DMS 273 (cell line): Measurements from ENCODE around the gene CNGB1.
A peak's percentile ranks its signal among the peaks of the same experiment; 100 is the strongest.
"Not testable (repeated sequence)": the region's sequence is repeated elsewhere in the genome, so short reads cannot be mapped to it uniquely, and the experiment has no call there.

Experiments
- DNase-seq: peaks from one replicate; lab custom pipeline; 2025; ENCODE audit not compliant: unreplicated experiment; lab: John Stamatoyannopoulos, UW

The CNGB1 gene

GRCh38 chr16:57997528-57998265 lies 26.8 kb upstream of the CNGB1 start:
- DNase-seq, result no peak

- no peak for DNase-seq
Observed at GRCh38 chr16:57997176-57997527, 26.2 kb upstream of the CNGB1 start.

DNA sequence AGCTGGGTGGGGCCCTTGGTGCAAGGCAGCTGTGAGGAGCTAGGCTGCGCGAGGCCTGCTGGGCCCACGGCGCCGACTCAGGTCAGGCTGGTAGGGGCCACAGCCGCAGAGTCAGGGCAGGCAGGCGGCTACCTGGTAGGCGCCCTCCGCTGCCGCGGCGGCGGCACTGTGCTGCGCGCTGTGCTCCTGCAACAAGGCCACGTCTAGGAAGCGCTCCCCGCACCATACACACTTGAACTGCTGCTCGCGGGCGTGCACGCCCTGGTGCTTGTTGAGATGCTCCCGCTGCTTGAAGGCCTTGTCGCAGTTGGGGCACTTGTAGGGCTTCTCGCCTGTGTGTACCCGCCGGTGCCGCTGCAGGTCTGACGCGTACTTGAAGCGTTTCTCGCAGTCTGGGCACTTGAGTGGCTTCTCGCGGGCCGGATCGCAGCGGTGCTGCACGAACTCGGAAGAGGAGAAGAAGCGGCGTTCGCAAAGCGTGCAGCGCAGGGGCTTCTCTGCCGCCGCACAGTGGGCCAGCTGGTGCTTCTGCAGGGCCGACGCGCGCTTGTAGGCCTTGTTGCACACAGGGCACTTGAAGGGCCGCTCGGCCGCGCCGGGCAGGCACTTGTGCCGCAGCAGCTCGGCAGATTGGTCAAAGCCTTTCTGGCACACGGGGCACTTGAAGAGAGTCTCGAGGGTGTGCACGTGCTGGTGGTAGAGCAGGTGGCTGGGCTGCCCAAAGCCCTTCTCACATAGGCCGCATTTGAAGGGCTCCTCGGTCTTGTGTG lies 25.7 kb upstream of the CNGB1 start:
- DNase-seq, result no peak

DNA sequence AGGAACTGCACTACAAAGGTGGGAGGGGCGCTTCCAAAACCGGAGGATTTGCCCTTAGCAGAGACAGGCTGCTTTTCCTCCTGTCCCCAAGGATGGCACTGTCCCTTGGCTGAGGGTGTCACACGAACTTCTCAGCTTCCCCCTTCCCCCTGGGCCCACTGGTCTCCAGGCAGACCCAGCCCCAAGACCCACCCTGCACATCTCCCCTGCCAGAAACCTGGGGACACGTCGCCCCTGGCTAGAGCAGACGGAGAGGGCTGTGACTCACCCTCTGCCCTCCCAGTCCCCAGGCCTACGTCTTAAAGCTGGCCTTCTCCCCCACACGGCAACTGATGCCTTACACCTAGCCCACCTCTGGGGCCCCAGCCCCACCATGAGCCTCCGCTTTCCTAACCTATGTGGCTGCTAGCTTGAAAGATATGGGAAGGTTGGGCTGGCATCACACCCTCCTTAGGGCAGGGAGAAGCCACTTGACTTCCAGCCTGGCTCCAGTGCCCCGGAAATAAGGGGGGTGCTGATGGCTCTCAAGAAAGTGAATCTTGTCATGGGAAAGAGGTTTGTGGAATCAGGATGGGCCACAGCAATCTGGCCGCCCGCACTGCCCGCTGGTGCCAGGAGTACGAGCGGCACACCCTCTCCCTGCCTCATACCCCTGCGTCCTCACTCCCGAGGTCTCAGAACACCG lies 24.9 kb upstream of the CNGB1 start:
- no peak for DNase-seq

DNA sequence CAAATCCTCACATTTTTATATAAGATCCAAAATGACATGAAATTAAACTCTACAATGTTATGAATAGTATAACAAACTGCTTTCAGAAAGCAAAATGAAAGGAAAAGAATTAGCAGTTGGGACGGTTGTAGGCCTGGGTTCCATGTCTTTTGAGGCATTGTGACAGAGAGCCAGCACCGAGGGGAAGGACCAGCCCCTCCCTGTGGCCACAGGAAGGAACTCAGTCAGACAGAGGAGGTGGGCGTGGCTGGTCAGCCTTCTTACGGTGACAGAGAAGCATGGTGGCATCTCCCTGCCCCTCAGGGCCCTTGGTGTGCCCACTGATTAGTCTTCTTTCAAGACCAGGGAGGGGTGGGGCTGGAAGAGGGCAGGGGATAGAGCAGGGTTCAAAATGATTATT lies 23.9 kb upstream of the CNGB1 start:
- DNase-seq, result peak; percentile 74

DNA sequence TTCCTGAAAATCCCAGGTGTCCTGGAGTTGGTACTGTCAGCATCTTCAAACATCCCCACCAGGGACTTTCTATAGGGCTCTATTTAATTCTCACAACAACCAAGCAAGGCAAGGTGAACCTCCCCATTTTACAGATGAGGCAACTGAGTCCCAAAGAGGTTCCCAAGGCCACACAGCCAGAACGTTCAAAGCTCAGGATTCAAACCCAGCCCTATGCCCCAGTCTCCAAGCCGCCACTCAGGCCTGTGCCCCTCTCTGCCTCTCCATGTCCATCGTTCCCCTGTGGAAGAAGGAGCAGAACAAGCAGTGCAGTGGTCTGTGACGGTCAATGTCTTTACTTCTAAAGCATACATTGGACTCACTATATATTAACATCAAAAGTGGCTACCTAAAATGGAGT lies 23.4 kb upstream of the CNGB1 start:
- DNase-seq, result no peak

GRCh38 chr16:57993897-57994296 lies 23.0 kb upstream of the CNGB1 start:
- no peak for DNase-seq

- DNase-seq, result peak; percentile 57
Observed at GRCh38 chr16:57993438-57993837, 22.5 kb upstream of the CNGB1 start.

DNA sequence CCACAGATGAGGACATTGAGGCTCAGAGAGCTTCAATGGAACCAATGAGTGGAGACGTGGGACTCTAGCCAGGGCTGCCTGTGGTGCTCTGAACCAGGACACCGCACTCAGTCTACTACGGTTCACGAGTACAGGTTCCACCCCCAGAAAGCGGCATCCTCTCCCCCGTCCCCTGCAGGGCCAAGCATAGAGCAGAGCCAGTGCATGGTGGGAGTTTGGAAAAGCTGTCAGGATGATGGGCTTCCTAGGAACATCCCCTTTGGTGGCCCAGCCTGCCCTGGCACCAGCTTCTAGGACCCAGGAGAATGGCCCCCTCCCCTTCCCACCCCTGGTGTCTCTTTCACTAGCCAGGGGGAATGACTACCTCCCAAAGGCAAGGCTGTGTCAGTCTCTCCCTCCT lies 21.2 kb upstream of the CNGB1 start:
- DNase-seq, result no peak

DNA sequence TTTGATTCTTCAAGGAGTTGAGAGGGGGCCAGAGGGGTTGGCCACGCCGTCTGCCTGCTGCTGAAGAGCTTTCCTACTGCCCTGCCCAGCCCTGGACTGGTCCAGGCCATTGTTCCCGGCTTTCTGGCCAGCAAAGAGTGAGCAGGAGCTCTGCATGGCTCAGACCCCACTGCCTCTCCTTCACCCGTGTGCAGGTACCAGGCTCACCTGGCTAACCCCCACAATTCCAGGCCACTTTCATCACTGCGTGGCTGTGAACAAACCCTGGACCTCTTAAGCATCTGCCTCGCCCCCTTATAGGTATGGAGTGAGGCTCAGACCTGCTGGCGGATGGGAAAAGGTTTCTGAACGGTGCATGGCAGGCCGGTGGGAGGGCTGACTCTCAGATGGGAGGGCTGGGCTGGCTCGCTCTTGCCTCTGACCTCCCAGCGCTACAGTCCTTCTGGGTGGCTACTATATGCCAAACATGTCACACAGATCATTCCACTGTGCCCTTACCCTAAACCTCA lies 20.7 kb upstream of the CNGB1 start:
- DNase-seq, result no peak

GRCh38 chr16:57988929-57989328 lies 18.0 kb upstream of the CNGB1 start:
- peak; percentile 92 for DNase-seq

DNA sequence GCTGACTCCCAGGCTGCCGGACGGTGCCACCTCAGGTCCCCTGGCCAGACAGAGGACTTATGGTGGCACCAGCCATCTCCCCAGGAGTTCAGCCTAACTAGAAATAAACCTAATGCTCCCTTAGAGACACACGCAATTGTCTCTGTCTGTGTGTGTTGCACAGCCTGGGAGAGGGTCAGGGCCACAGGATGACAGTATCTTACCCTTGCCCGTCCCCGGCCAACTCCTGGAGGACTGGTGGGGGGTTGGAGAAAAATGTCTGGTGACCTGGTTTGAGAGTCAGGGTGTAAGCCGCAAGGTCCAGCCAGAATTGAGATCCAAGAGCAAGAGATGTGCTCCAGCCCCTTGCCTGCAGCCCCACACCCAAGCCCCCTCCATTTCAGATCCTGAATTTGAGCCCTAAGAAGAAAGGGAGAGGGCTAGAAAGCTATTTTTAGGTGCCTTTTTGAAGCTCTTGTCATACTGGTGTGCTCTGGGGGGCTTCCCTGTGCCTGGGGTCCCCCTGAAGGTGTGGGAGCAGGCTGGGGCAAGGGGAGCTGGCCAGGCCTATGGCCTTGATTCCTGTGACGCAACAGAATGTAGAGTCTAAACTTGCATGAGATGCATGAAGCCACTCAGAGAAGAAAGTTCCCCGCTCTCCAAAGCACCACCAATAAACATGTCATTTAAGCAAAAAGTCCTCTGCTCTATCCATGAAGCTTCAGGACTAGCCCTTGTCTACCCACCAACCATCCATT lies 16.7 kb upstream of the CNGB1 start:
- no peak for DNase-seq

DNA sequence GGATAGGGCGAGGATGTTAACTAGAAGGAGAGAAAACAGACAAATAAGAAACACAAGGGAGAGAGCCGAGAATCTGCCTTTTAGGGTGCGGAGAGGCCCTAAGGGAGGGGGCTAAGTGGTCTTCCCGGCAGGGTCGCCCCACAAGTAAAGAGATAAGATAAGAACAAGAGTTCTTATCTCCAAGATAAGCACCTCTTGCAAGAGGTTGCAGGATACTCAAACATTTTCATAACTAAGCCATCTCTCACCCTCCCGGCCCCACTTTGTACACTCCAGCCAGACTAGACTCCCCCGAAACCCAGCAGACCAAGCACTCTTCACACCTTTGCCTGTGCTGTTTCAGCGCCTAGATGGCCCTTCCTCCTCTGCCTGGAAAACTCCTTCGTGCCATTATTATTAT lies 15.3 kb upstream of the CNGB1 start:
- DNase-seq, result no peak

DNA sequence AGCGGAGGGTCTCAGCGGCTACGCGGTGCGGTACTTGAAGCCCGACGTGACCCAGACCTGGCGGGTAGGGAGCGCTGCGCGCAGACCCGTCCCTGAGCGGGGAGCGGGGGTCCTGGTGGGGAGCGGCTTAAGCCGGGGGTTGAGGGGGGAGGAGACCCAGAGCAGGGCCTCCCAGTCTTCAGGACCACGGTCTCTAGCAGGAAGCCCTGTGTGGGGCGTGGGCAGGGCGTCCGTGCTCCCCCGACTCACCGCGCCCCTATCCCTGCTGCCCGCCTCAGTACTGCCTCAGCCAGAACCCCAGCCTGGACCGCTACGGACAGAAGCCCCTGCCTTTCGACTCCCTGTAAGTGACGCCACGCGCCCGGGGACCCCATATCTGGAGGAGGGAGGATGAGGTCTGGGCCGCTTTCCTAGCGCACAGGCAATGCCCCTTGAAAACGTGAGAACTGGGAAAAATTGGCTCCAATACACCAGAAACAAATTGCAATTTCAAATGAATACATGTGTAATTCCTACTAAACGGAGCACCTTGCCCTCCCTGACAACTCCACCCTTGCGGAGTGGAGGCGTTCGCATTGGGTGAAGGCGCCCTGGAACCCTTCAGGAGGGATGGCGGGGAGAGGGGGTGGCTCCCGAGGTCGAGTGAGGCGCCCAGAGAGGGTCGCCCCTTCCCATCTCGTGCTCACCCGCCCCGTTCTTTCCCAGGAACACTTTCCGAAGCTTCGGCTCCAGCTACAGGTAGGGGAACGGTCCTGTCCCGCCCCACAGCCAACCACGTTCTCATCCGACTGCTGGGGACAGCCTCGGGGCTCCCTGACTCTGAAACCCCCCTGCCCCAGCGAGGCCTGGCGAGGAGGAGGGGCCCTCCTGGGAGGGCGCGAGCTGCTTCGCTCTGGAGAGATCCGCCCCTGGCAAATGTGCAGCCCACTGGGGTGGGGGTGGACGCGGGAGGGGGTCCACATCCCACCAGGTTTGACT lies 14.6 kb upstream of the CNGB1 start:
- no peak for DNase-seq

DNA sequence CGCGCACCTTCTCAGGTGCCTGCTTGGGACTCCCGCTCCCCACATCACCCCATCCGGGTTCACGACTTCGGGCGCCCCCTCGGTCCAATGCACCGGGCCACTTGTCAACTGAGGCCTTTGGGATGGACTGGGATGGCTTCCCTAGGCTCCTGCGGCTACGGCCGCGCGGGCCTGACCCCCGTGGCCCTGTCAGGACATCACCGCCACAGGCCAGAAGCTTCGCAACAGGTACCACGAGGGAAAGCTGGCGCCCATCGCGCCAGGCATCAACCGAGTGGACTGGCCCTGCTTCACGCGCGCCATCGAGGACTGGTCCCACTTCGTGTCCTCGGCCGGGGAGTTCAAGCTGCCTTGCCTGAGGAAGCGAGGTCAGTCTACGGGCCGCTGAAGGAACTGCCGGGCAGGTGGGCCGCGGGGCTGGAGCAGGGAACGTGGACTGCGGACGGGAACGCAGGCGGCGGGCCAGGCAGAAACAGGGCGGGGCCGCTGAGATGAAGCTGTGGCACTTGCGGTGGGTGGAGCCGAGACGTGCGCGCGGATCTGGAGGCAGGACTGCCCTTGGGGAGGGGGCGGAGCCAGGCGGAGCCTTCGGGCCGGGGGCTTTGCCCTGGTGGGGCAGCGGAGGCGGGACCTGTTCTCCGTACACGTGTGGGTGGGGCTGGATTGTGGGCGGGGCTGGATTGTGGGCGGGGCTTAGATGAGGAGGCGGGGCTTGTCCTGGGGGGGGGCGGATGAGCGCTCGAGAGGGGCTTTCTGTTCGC lies 13.7 kb upstream of the CNGB1 start:
- no peak for DNase-seq

GRCh38 chr16:57982385-57982784 lies 11.5 kb upstream of the CNGB1 start:
- peak; percentile 66 for DNase-seq

DNA sequence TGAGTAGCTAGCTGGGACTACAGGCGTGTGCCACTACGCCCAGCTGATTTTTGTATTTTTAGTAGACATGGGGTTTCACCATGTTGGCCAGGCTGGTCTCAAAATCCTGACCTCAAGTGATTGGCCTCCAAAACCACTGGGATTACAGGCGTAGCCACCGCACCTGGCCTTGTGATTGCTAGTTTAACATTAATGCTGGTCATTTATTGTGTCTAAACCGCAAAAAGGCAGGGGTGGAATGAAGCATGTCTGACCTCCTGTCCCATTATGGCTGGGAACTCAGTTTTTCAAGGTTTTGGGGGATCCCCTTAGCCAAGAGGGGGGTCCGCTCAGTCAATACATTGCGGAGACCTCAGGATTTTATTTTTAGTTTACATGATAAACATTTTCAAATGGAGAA lies 10.7 kb upstream of the CNGB1 start:
- DNase-seq, result no peak

- DNase-seq, result no peak
Observed at GRCh38 chr16:57979006-57979585, 8.2 kb upstream of the CNGB1 start.

GRCh38 chr16:57978070-57978465 lies 7.1 kb upstream of the CNGB1 start:
- not testable (repeated sequence) for DNase-seq
